Stomach (tissue), 9 donors: ENCODE results near the gene FHOD3. TPM values are rescaled to one million over a fixed set of nuclear protein-coding genes. Genes with fewer than 3 reads are reported as not detected.

Experiments used
- DNase-seq, 2 donors: peaks; one replicate each; pipeline versions ENCODE4 v3.0.0 to v3.0.0-alpha.2; 2013 to 2019
- H3K27ac ChIP-seq, 5 donors: fragments of 200-600 bp in 4 of 5; sonication (generic) in 4 of 5; one replicate each; pipeline ENCODE4 v1.5.1; 2013 to 2019; ENCODE audit warnings: mild to moderate bottlenecking in 1 of 5, moderate library complexity in 1 of 5
- H3K27me3 ChIP-seq, 3 donors: fragments of 200-600 bp; sonication (generic); one replicate each; pipeline ENCODE4 v1.5.1; 2017 to 2019; ENCODE audit warnings: mixed run types in 1 of 3
- H3K36me3 ChIP-seq, 4 donors: fragments of 200-600 bp; sonication (generic); 1 replicate in 3 of 4; 2 replicates in 1 of 4; pipeline ENCODE4 v1.5.1; 2016 to 2019
- H3K4me1 ChIP-seq, 4 donors: fragments of 200-600 bp; sonication (generic); one replicate each; pipeline ENCODE4 v1.5.1; 2016 to 2019
- H3K4me3 ChIP-seq, 4 donors: fragments of 200-600 bp; sonication (generic) in 3 of 4; one replicate each; pipeline ENCODE4 v1.5.1; 2016 to 2019; ENCODE audit warnings: mild to moderate bottlenecking in 1 of 4
- H3K9me3 ChIP-seq, 4 donors: fragments of 200-600 bp; sonication (generic); one replicate each; pipeline ENCODE4 v1.5.1; 2016 to 2019
- CTCF ChIP-seq, 7 experiments: fragments of 450-650 bp in 4 of 7; fragments of 200-600 bp in 3 of 7; sonication (generic) in 3 of 7; IDR thresholded peaks; one replicate each; pipeline ENCODE4 v1.5.1; 2016 to 2019; ENCODE audit warnings: antibody characterized with exemption in 7 of 7, control low read depth in 2 of 7, mild to moderate bottlenecking in 1 of 7
- EP300 ChIP-seq: sonication (generic); formaldehyde crosslinking; IDR thresholded peaks from one replicate; pipeline ENCODE4 v1.6.1; 2017; ENCODE audit warnings: antibody characterized with exemption
- POLR2A ChIP-seq, 4 donors: fragments of 450-650 bp; IDR thresholded peaks; one replicate each; pipeline ENCODE4 v1.6.1; 2016; ENCODE audit warnings: antibody characterized with exemption in 4 of 4, control low read depth in 2 of 4, mild to moderate bottlenecking in 1 of 4, moderate library complexity in 1 of 4
- POLR2AphosphoS5 ChIP-seq, 3 donors: sonication (generic); formaldehyde crosslinking; IDR thresholded peaks; one replicate each; pipeline ENCODE4 v1.6.1; 2016; ENCODE audit warnings: antibody characterized with exemption in 3 of 3
- WGBS, 5 donors: extraction: QIAGEN DNeasy Blood & Tissue Kit in 3 of 5; methylation state at CpG; one replicate each; pipeline versions ENCODE4 v1.1.5 to v1.1.7; 2013 to 2018; 5-methylcytosine and 5-hydroxymethylcytosine counted together
- intact Hi-C: fragments of 100-400 bp; cut with DNase I; formaldehyde crosslinking; loops from one replicate; pipeline ENCODE4 v1.15.1; 2023; ENCODE audit warnings: low total_unique reads
- polyA plus RNA-seq, 3 donors: library from polyadenylated mRNA; stranded (reverse); fragments of 200-250 nt; gene quantifications; one replicate each; pipeline ENCODE4 v1.2.3, GENCODE V29; 2013
- total RNA-seq, 5 donors: library from RNA; depleted of rRNA; stranded (reverse); fragments of >200 nt; gene quantifications; one replicate each; pipeline versions ENCODE4 v1.1.0 to v1.2.3, GENCODE V29; 2014 to 2016
- donor health status: healthy with polysubstance abuse.
- donor health status: Bipolar disorder and iron deficiency.
- donor health status: healthy.

Gene FHOD3
- total and polyA plus RNA-seq, 8 donors = under 0.01 to 9.1 (median 4.6) TPM

GRCh38 chr18:36448384-36449290, 151.1 kb downstream of the FHOD3 start:
- intact Hi-C loops = no loop called here
- no peaks in the 10 kb centered on the region for H3K9me3 ChIP-seq
- WGBS, 5 donors = 49 to 76% (median 59%) methylated on average over 3 of the region's 3 CpGs

GRCh38 chr18:36449451-36449850, 151.9 kb downstream of the FHOD3 start:
- Histone ChIP-seq H3K36me3 (no peaks in the 10 kb centered on the region), H3K9me3 (no peaks in the 10 kb centered on the region), H3K4me3 (no peak overlapping the region), H3K4me1 (peaks cover 0 to 9% (median 0%) of the 10 kb centered on the region in 4 donors), H3K27ac (no peak overlapping the region), H3K27me3 (no peaks in the 10 kb centered on the region)
- TF ChIP-seq POLR2A (IDR thresholded peaks at IDR 0.05) (no peak), POLR2AphosphoS5 (IDR thresholded peaks at IDR 0.05) (no peak), CTCF (IDR thresholded peaks at IDR 0.05) (no peak)
- no peak for DNase-seq
- intact Hi-C loops = no loop called here
- WGBS, 5 donors = 56 to 79% (median 72%) methylated on average over 2 of the region's 2 CpGs

More at GRCh38 chr18:36448384-36449290, 151.1 kb downstream of the FHOD3 start:
- Histone ChIP-seq H3K4me3 (no peak overlapping the region), H3K27ac (no peak overlapping the region), H3K4me1 (peaks cover 0 to 9% (median 0%) of the 10 kb centered on the region in 4 donors), H3K27me3 (no peaks in the 10 kb centered on the region), H3K36me3 (no peaks in the 10 kb centered on the region)
- TF ChIP-seq POLR2AphosphoS5 (IDR thresholded peaks at IDR 0.05) (no peak), POLR2A (IDR thresholded peaks at IDR 0.05) (no peak), EP300 (no peak), CTCF (IDR thresholded peaks at IDR 0.05) (no peak)
- no peak for DNase-seq

- no peaks in the 10 kb centered on the region for H3K36me3 ChIP-seq
- no peaks in the 10 kb centered on the region for H3K27me3 ChIP-seq
- no peak for DNase-seq
- H3K9me3 ChIP-seq = no peaks in the 10 kb centered on the region
- TF ChIP-seq POLR2A (IDR thresholded peaks at IDR 0.05) (no peak), POLR2AphosphoS5 (IDR thresholded peaks at IDR 0.05) (no peak), EP300 (no peak), CTCF (IDR thresholded peaks at IDR 0.05) (no peak)
- WGBS, 5 donors = 73 to 88% (median 79%) methylated on average over 6 of the region's 6 CpGs
- peaks cover 0 to 9% (median 0%) of the 10 kb centered on the region in 4 donors for H3K4me1 ChIP-seq
- intact Hi-C loops = no loop called here
- no peak overlapping the region for H3K27ac ChIP-seq
- H3K4me3 ChIP-seq = no peak overlapping the region
Measured at GRCh38 chr18:36450264-36450663, 152.8 kb downstream of the FHOD3 start.

GRCh38 chr18:36451454-36452251, 154.1 kb downstream of the FHOD3 start:
- no peak for TF ChIP-seq EP300
- no peak for TF ChIP-seq CTCF (IDR thresholded peaks at IDR 0.05)
- TF ChIP-seq POLR2A (IDR thresholded peaks at IDR 0.05) = no peak
- TF ChIP-seq POLR2AphosphoS5 (IDR thresholded peaks at IDR 0.05) = no peak
- Histone ChIP-seq H3K27me3 (no peaks in the 10 kb centered on the region), H3K4me1 (peaks cover 0 to 1% (median 0%) of the 10 kb centered on the region in 4 donors), H3K4me3 (no peak overlapping the region), H3K27ac (no peak overlapping the region), H3K9me3 (no peaks in the 10 kb centered on the region), H3K36me3 (no peaks in the 10 kb centered on the region)
- WGBS, 5 donors = 82 to 90% (median 87%) methylated on average over 15 of the region's 15 CpGs
- DNase-seq = no peak
- intact Hi-C loops = no loop called here
